ENCODE results near the gene AMPD3. TPM values are rescaled to one million over a fixed set of nuclear protein-coding genes. Genes with fewer than 3 reads are reported as not detected.

The AMPD3 gene
- polyA plus RNA-seq, 1 donor (not counting 4 experiments of a cell fraction or from before 2014, with no cell fraction given) = 11.1 TPM

GRCh38 chr11:10533323-10533722, 78.3 kb downstream of the AMPD3 start:
- Histone ChIP-seq H3K9ac (ENCODE audit: control insufficient read depth, extremely low read depth, insufficient read depth, low read length) (no peak overlapping the region), H2AFZ (ENCODE audit: control insufficient read depth, low read length) (no peak overlapping the region), H3K27ac (ENCODE audit: control insufficient read depth, insufficient read depth, low read length) (no peak overlapping the region), H4K20me1 (ENCODE audit: control insufficient read depth, extremely low read depth, insufficient read depth, low read length) (no peaks in the 10 kb centered on the region), H3K4me1 (ENCODE audit: control insufficient read depth, extremely low read depth, insufficient read depth, low read length) (no peaks in the 10 kb centered on the region), H3K36me3 (ENCODE audit: control insufficient read depth in 2 of 2, extremely low read depth in 1 of 2, insufficient read depth in 2 of 2, low read length in 2 of 2) (peaks cover 0 to 6% of the 10 kb centered on the region in 2 experiments), H3K4me2 (ENCODE audit: control insufficient read depth, extremely low read depth, insufficient read depth, low read depth, low read length) (no peak overlapping the region), H3K4me3 (ENCODE audit: control insufficient read depth in 2 of 3, extremely low read depth in 1 of 3, insufficient read depth in 2 of 3, low read depth in 1 of 3, low read length in 3 of 3) (no peak overlapping the region), H3K9me3 (ENCODE audit: control insufficient read depth, low read depth, low read length) (no peaks in the 10 kb centered on the region), H3K79me2 (ENCODE audit: control insufficient read depth, insufficient read depth, low read length) (peaks cover 9% of the 10 kb centered on the region), H3K9me1 (ENCODE audit: control insufficient read depth, extremely low read depth, insufficient read depth, low read length) (no peaks in the 10 kb centered on the region), H3K27me3 (ENCODE audit: control insufficient read depth, extremely low read depth, insufficient read depth, low read length) (no peaks in the 10 kb centered on the region)
- FAIRE-seq = no peak
- no peak for TF ChIP-seq EZH2 (IDR thresholded peaks at IDR 0.05; ENCODE audit: low read length)
- no peak for TF ChIP-seq CTCF (optimal IDR thresholded peaks at IDR 0.05 in 1 of 3, IDR thresholded peaks at IDR 0.05 in 1 of 3, conservative IDR thresholded peaks at IDR 0.05 in 1 of 3; ENCODE audit: extremely low read depth in 1 of 3, insufficient read depth in 2 of 3, low read length in 3 of 3)
- no peak for DNase-seq (ENCODE audit: low read depth, low spot score)
- dilution Hi-C loops (cut with MboI; ENCODE audit: extremely low pct_ligation_motif_present, low sequenced_read_pairs) = no loop called here

GRCh38 chr11:10534316-10534715, 79.3 kb downstream of the AMPD3 start:
- no peaks in the 10 kb centered on the region for H3K9me1 ChIP-seq (ENCODE audit: control insufficient read depth, extremely low read depth, insufficient read depth, low read length)
- H2AFZ ChIP-seq (ENCODE audit: control insufficient read depth, low read length) = no peak overlapping the region
- dilution Hi-C loops (cut with MboI; ENCODE audit: extremely low pct_ligation_motif_present, low sequenced_read_pairs) = no loop called here
- no peak overlapping the region for H3K27ac ChIP-seq (ENCODE audit: control insufficient read depth, insufficient read depth, low read length)
- H4K20me1 ChIP-seq (ENCODE audit: control insufficient read depth, extremely low read depth, insufficient read depth, low read length) = no peaks in the 10 kb centered on the region
- peaks cover 0 to 6% of the 10 kb centered on the region in 2 experiments for H3K36me3 ChIP-seq (ENCODE audit: control insufficient read depth in 2 of 2, extremely low read depth in 1 of 2, insufficient read depth in 2 of 2, low read length in 2 of 2)
- no peak overlapping the region for H3K9ac ChIP-seq (ENCODE audit: control insufficient read depth, extremely low read depth, insufficient read depth, low read length)
- H3K27me3 ChIP-seq (ENCODE audit: control insufficient read depth, extremely low read depth, insufficient read depth, low read length) = no peaks in the 10 kb centered on the region
- FAIRE-seq = no peak
- no peak for TF ChIP-seq CTCF (optimal IDR thresholded peaks at IDR 0.05 in 1 of 3, IDR thresholded peaks at IDR 0.05 in 1 of 3, conservative IDR thresholded peaks at IDR 0.05 in 1 of 3; ENCODE audit: extremely low read depth in 1 of 3, insufficient read depth in 2 of 3, low read length in 3 of 3)
- TF ChIP-seq EZH2 (IDR thresholded peaks at IDR 0.05; ENCODE audit: low read length) = no peak
- no peaks in the 10 kb centered on the region for H3K4me1 ChIP-seq (ENCODE audit: control insufficient read depth, extremely low read depth, insufficient read depth, low read length)
- no peak overlapping the region for H3K4me2 ChIP-seq (ENCODE audit: control insufficient read depth, extremely low read depth, insufficient read depth, low read depth, low read length)
- no peak for DNase-seq (ENCODE audit: low read depth, low spot score)
- no peaks in the 10 kb centered on the region for H3K9me3 ChIP-seq (ENCODE audit: control insufficient read depth, low read depth, low read length)
- H3K4me3 ChIP-seq (ENCODE audit: control insufficient read depth in 2 of 3, extremely low read depth in 1 of 3, insufficient read depth in 2 of 3, low read depth in 1 of 3, low read length in 3 of 3) = no peak overlapping the region
- peaks cover 13% of the 10 kb centered on the region for H3K79me2 ChIP-seq (ENCODE audit: control insufficient read depth, insufficient read depth, low read length)

All from keratinocyte (primary cell).